H54 (cell line): Measurements from ENCODE around the gene PSMB7.
A peak's percentile ranks its signal among the peaks of the same experiment; 100 is the strongest.

ENCODE experiments used
- DNase-seq: peaks from one replicate; pipeline ENCODE4 v3.0.0; 2011; ENCODE audit warnings: low spot score, mixed read lengths; ENCODE audit not compliant: insufficient read length
- FAIRE-seq: peaks from 3 replicates; lab custom pipeline; 2011; peaks lifted over from hg19 to GRCh38; lab: Jason Lieb, UNC
- POLR2A ChIP-seq: IDR thresholded peaks from 2 replicates; pipeline ENCODE4 v1.6.1; 2011; ENCODE audit warnings: low read depth, mild to moderate bottlenecking, low read length

Gene PSMB7

DNA sequence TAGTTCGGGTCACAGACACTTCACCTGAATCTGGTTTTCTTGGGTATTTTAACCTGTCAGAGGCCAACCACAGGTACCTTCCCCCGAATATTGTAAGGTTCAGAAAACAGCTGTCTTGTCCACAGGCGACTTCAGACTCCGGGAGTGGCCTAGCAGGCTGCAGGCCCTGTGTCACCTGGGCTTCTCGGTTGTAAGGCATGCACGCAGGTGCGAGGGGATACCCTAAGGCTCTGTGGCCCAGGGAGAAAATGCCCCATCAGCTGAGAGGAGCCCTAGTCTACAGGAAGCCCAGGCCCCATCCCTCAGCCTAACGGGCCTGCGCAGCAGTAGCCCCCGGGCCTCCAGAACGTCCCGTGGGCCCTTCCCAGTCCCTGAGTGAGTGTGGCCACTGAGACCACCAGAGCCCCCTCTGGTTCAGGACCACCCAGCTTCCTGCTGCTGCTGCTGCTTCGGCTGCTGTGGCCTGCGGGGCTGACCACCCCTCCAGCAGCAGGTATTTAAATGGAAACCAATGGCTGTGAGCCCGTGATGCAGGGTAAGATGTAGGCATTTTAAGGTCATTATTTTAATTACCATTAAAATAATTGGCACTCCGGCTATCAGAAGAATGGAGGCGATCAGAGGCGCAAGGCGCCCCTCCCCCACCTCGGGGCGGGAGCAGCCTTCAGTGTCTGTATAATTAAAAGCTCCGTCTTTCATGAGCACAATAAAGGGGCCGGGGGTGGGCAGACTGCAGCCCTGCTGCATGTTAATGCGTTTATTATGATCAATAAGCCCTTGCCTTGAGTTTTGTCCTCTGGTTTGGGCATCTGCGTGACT, 65.4 kb downstream of the PSMB7 start:
- no peak for FAIRE-seq
- no peak for TF ChIP-seq POLR2A
- DNase-seq = no peak

DNA sequence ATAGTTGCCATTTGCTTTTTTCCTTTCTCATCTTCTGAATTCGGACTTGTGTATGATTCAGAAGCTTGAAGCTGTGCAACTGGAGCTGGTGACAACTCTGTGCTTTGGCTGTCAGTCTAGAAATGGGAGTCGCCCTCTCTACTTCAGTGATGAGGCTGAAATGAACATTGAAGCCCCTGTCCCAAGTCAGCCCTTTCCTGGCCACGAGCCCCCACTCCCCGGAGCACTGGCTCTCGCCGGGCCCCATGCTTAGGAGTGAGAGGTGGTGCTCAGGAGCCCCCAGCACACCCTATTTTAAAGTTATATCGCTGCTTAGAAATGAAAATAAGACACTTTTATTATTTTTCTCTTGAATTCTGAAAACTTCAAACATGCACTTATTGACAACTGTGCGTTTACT, 66.0 kb downstream of the PSMB7 start:
- TF ChIP-seq POLR2A = no peak
- FAIRE-seq (no peak), DNase-seq (no peak)

DNA sequence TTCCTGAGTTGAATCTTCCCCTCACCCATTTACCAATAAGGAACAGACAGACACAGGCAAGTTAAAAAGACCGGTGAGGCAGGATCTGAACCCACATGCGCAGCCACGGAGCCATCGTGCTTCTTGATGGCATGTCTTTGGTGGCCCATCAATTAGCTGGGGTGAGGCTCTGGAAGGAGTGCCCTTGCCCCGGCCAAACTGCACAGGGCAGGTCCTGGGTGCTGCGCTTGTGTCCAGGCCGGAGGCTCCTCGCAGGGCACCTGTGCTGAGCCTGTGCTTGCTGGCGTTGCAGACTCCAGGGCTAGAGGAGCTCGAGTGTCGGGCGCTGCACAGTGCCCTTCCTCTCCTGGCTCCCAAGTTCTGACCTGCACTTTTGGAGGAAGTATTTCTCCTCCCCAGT, 66.4 kb downstream of the PSMB7 start:
- TF ChIP-seq POLR2A = no peak
- FAIRE-seq = no peak
- no peak for DNase-seq

DNA sequence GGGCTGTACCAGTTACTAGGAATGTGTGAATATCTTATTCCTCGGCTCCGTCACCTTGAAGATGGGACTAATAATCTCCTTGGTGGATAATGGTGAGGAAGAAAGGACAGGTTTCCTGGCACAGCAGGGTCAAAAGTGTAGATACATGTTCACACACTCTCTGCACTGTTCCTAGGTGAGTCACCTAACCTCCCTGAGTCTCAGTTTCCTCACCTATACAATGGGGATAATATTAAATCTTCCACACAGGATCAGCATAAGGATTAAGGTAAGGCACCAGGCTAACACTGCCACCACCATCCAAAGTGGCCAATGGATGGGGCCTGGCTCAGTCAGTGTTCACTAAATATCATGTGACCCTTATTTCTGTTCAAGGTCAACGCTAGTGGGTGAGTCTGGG, 66.9 kb downstream of the PSMB7 start:
- FAIRE-seq (no peak), DNase-seq (no peak)
- no peak for TF ChIP-seq POLR2A

DNA sequence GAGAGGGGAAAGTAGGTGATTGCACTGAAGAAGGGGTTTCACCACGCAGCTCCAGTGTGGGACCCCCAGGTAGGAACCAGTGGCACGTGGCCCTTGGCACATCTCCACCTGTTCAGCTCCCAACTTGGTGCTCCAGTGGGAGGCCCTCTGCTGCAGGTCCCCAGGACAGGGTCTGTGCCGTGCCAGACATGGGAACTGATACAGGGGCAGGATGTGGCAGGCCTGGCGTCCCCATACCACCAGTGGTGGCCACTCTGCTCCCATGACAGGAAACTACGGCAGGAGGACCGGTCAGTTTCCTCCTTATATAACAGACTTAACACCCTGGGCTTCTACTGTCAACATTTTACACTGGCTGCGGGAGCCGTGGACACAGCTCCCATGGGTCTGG, 67.3 kb downstream of the PSMB7 start:
- no peak for TF ChIP-seq POLR2A
- DNase-seq (no peak), FAIRE-seq (no peak)

GRCh38 chr9:124347206-124347967, 67.9 kb downstream of the PSMB7 start:
- no peak for FAIRE-seq
- TF ChIP-seq POLR2A = no peak

GRCh38 chr9:124346347-124347163, 68.7 kb downstream of the PSMB7 start:
- no peak for TF ChIP-seq POLR2A
- DNase-seq = no peak
- FAIRE-seq = no peak

More at GRCh38 chr9:124347206-124347967, 67.9 kb downstream of the PSMB7 start:
- DNase-seq = no peak

DNA sequence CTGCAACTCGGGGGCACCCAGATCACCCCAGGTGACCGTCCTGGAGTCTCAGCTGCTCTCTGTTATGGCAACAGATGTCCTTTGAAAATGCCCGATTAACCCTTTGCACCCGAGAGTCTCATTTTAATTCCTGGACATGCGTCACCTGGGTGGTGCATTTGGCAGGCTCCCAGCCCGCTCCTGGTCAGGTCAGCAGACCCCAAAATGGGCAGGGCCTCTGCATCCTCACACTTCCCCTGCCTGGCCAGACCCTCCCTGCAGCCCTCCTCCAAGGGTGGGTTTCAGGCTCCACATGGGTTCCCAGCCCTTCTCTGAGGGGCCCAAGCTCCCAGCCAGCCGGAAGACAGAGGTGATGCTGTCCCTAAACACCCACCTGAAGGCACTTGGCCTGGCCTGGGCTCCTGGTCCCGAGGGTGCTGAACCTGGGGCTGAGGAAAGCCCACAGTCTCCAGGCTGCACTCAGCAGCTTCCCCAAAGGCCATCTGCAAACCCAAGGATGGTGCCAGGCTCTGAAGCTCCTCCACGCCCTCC, 69.4 kb downstream of the PSMB7 start:
- DNase-seq = no peak
- no peak for FAIRE-seq
- TF ChIP-seq POLR2A = no peak

- no peak for DNase-seq
- FAIRE-seq = no peak
- no peak for TF ChIP-seq POLR2A
Observed at GRCh38 chr9:124345063-124345462, 70.2 kb downstream of the PSMB7 start.

DNA sequence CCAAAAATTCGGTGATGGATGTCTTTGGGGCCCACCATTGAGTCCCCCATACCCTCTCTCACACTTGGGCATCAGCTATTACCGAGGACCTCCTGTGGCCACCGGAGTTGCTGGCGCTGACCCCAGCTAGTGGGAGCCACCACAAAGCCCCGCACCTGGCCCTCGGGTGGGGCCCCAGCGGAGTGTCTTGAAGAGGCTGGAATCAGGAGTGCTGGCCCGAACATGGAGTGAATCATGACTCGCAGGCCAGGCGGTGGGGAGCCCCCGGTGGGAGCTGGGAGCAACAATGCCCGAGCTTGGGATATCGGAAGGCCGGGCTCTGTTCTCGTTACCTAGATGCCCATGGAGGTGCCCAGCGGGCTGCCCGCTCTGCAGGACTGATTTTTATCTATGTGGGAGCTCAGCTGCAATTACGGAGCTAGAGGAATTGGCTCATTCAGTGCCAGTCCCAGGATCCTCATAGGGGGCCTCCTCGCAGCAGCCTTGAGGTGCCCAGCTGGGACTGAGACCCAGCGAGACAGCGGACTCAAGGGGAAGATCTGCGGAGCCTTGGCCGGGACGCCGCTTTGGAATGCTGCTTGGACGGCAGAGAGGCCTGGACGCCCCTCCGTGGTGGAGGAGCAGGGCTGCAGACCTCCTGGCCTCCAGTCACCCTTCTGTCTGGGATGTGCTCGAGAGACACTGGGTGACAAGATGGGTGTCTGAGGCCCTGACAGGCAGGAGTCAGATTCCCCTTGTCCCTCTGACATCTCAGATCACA, 70.8 kb downstream of the PSMB7 start:
- no peak for FAIRE-seq
- no peak for DNase-seq
- no peak for TF ChIP-seq POLR2A

GRCh38 chr9:124343533-124344290, 71.5 kb downstream of the PSMB7 start:
- no peak for FAIRE-seq
- DNase-seq = no peak
- no peak for TF ChIP-seq POLR2A

- DNase-seq = peak; percentile 100
- peak; percentile 86 for FAIRE-seq
- 0 out of 2 replicates have a peak, but pooled peaks have one; percentile 24 for TF ChIP-seq POLR2A
Observed at GRCh38 chr9:124342776-124343485, 72.3 kb downstream of the PSMB7 start.
